Measurements from ENCODE around the gene PROC. TPM values are rescaled to one million over a fixed set of nuclear protein-coding genes. Genes with fewer than 3 reads are reported as not detected.

The PROC gene
- total RNA-seq, 1 experiment from 2014 or later: not detected

DNA sequence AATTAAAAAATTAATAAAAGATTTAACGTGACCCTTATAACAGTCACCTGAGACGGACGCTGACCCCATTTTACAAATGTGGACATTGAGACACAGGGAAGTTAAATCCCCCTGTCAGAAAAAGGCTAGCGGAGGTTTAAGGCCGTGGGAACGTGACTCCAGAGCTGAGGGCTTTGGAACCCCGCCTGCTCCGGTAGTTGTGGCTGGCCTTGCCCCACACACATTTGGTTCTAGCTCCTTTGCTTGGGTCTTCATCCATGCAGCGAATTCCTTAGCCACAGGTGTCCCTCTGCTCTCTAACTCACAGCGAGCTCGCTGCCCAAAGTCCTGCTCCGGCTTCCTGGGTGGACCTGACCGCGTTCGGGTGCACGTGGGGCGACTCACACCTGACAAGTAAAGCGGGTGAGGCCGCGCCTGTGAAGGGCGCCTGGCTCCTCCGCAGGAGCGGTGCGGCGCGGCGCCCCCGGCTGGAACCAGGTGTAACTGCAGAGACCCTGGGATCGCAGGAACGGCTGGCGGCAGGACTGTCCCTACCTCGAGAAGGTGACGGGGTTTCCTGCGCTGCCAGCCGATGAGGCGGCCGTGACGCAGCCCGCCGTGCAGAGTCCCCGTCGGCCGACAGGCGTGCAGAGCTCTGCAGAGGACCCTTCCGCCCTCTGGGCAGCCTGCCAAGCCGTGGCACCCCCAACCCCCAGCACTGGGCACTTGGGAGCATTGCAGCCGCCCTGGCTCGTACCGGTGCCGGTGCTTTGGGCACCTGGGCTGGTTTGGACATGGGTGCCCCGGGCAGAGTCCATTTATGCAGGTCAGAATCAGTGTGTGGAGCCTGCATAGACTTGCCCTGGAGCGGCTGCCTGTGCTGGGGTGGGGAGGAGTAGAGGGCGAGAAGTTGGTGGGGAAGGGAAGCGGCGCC lies 2.4 kb upstream of the PROC start:
- ChIA-PET CTCF (interaction anchor here (0.7 to 4.0 kb wide), 9 partner anchors 9 to 219 kb away, joined by 3 to 22 read pairs (median 4); partner anchors contain the start of gene ERCC3), RAD21 (ENCODE audit: low non-redundant PET in 1 of 2, low total read pairs in 2 of 2, uncharacterized antibody in 2 of 2, unreplicated experiment in 2 of 2) (interaction anchor here in 1 of 2 experiments (1.5 kb wide), 1 partner anchor 218 kb away, joined by 4 read pairs; no protein-coding TSS in a partner anchor), POLR2A (no interaction called here)
- no peaks in the 10 kb centered on the region for H3K9me3 ChIP-seq (ENCODE audit: control insufficient read depth in 1 of 2, insufficient read depth in 1 of 2, low read depth in 1 of 2, low read length in 2 of 2)
- H3K79me2 ChIP-seq (ENCODE audit: insufficient read depth, low read length): no peaks in the 10 kb centered on the region
- peak overlapping the region; percentile 91 for H3K4me2 ChIP-seq (ENCODE audit: low read length)
- H2AFZ ChIP-seq (ENCODE audit: low read depth, low read length, poor library complexity, severe bottlenecking): peak overlapping the region; percentile 94
- intact Hi-C loops (cut with micrococcal nuclease): loop anchor here (1.0 kb wide), 1 partner anchor 219 kb away; no protein-coding TSS in a partner anchor
- peak overlapping the region; percentile 21; the same call in 1 of the 2 replicates for H3K9ac ChIP-seq (ENCODE audit: low read length)
- H4K20me1 ChIP-seq (ENCODE audit: insufficient read depth): no peaks in the 10 kb centered on the region
- peaks cover 17 to 29% of the 10 kb centered on the region in 2 experiments for H3K4me1 ChIP-seq (ENCODE audit: control insufficient read depth in 1 of 2, insufficient read depth in 2 of 2, low read length in 2 of 2)
- no peaks in the 10 kb centered on the region for H3K36me3 ChIP-seq (ENCODE audit: control insufficient read depth in 1 of 2, insufficient read depth in 2 of 2, low read length in 2 of 2)
- TF ChIP-seq, protein P1, sequence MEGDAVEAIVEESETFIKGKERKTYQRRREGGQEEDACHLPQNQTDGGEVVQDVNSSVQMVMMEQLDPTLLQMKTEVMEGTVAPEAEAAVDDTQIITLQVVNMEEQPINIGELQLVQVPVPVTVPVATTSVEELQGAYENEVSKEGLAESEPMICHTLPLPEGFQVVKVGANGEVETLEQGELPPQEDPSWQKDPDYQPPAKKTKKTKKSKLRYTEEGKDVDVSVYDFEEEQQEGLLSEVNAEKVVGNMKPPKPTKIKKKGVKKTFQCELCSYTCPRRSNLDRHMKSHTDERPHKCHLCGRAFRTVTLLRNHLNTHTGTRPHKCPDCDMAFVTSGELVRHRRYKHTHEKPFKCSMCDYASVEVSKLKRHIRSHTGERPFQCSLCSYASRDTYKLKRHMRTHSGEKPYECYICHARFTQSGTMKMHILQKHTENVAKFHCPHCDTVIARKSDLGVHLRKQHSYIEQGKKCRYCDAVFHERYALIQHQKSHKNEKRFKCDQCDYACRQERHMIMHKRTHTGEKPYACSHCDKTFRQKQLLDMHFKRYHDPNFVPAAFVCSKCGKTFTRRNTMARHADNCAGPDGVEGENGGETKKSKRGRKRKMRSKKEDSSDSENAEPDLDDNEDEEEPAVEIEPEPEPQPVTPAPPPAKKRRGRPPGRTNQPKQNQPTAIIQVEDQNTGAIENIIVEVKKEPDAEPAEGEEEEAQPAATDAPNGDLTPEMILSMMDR (IDR thresholded peaks at IDR 0.05 in 2 of 3, conservative IDR thresholded peaks at IDR 0.05 in 1 of 3; ENCODE audit: borderline replicate concordance in 1 of 3, insufficient read depth in 1 of 3, low read depth in 2 of 3, low read length in 2 of 3): peak; percentile 75 to 79 (median 77)
- TF ChIP-seq, protein P2, sequence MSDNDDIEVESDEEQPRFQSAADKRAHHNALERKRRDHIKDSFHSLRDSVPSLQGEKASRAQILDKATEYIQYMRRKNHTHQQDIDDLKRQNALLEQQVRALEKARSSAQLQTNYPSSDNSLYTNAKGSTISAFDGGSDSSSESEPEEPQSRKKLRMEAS (IDR thresholded peaks at IDR 0.05): peak; percentile 97
- no peak for TF ChIP-seq YY1 (IDR thresholded peaks at IDR 0.05; ENCODE audit: extremely low read depth, insufficient replicate concordance, low read depth, low read length)
- peak; percentile 80 for TF ChIP-seq RAD21 (IDR thresholded peaks at IDR 0.05; ENCODE audit: low read depth)
- H3K4me3 ChIP-seq (replicated peaks in 1 of 2; ENCODE audit: low read depth in 1 of 2, low read length in 2 of 2): peak overlapping the region; percentile 34 to 53
- peak; percentile 95 for ATAC-seq
- no peaks in the 10 kb centered on the region; the same call in 1 of the 2 replicates for H3K27me3 ChIP-seq (ENCODE audit: insufficient read depth, low read length)
- BruUV-seq (replicated peaks): no TSS peak
- H3K9me2 ChIP-seq (ENCODE audit: insufficient read depth): no peaks in the 10 kb centered on the region
- no peak overlapping the region for H3K27ac ChIP-seq (ENCODE audit: low read depth, low read length)
- peak; percentile 61 for DNase-seq (ENCODE audit: low read depth, low spot score)

All from HCT116 (cell line).